NOMO-1 treated with dmso at 0.1 percent for 144 hours (cell line): Measurements from ENCODE around the gene RNF166.
A peak's percentile ranks its signal among the peaks of the same experiment; 100 is the strongest.

Experiments used
- DNase-seq: peaks from one replicate; lab custom pipeline; 2025; ENCODE audit not compliant: unreplicated experiment; lab: John Stamatoyannopoulos, UW

Gene RNF166

GRCh38 chr16:88695218-88695617 lies 11.0 kb downstream of the RNF166 start:
- DNase-seq = no peak

GRCh38 chr16:88694221-88695087 lies 11.8 kb downstream of the RNF166 start:
- DNase-seq = no peak

DNA sequence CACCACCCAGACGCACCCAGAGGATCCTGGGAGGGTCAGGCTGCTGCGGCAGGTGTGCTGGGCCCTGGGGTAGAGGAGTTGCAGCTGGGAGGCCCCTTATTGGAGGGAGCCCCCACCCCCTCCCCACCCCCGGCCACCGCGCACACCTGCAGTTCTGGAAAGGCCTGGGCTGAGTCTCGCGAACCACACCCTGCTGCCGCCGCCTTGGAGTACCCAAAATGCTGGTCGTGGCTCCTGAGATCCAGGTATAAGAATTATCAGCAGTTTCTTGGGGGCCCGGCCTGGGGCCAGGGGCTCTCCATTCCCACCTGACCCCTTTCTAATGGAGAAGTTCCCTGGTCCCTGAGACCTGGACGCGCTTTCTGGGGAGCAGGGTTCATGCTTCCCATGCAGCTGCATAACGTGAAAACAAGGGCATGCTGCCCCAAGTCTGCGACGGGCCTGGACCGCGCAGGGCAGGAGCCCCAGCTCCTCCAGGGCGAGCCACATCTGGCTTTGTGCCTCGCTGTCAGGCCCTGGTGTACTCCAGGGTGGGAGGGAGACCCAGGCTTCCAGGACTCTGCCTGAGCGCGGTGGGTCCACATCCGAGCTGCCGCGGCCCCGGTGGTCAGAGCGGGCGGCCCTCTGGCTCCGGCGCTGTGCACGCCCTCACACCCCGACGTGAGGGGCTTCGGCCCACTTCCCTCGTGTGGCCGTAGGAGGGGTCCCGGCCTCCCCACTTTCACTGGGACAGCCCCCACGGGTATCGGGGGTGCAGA lies 12.6 kb downstream of the RNF166 start:
- no peak for DNase-seq

DNA sequence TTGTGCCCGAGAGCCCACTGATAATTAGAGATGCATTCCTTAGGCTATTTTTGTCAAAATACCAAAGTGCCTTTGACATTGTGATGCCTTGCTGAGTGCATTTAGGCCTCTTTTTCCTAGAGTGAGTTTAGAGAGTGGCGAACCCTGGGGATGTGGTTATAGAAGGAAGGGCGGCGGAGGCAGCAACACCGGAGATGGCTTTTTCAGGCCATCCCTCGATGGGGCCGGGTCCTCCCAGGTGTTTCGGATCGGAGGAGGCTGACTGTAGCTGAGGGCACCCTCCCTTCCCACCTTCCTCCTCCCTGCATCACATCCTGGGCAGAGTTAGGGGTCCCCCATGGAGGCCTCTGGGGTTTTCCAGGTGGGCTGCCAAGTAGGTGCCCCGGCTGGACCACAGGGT lies 13.3 kb downstream of the RNF166 start:
- DNase-seq = no peak

GRCh38 chr16:88691924-88692560 lies 14.2 kb downstream of the RNF166 start:
- peak; percentile 78 for DNase-seq

- DNase-seq = no peak
Observed at GRCh38 chr16:88691129-88691813, 14.9 kb downstream of the RNF166 start.

GRCh38 chr16:88690341-88691128 lies 15.7 kb downstream of the RNF166 start:
- DNase-seq = no peak

DNA sequence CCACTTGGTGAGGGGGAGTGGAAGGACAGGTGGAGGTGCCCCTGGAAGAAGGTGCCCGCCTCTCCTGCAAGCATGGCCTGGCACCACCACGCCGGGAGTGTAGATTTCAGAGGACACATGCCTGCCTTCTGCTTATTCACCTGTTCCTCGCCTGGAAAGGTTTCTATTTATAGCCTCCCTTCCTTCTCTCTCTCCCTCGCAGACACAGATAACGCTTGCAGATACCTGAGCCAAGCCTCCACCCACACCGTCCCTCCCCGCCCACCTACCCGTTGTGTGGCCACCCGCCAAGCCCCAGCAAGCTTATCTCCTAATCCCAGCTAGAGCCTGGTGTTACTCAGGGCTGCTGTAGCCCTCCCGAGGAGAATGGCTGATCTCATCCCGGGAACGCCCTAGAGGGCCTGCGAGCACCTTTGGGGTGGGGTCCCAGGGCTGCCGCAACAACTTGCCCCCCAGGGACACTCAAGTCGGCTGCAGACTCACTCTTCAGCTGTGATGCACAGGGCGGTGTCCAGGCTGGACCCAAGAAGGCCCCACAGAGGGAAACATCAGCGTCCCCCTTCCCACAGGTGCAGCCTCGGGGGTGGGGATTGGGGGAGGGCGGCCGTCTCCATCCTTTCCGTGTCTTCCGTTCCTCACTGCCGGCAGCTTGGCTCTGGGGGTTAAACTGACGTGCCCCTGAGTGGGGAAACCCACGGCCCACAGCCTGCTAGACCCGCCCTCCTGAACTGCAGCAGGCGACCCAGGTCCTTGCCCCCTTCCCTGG lies 18.0 kb downstream of the RNF166 start:
- DNase-seq = no peak

- no peak for DNase-seq
Observed at GRCh38 chr16:88687676-88688012, 18.6 kb downstream of the RNF166 start.

- DNase-seq = no peak
Observed at GRCh38 chr16:88687254-88687576, 19.0 kb downstream of the RNF166 start.

GRCh38 chr16:88686439-88687253 lies 19.6 kb downstream of the RNF166 start, which contains the start of gene SNAI3:
TSS of gene SNAI3 (minus strand) at chr16:88686507. CDS start at chr16:88686406, 101 bp downstream.
- DNase-seq = peak; percentile 66

DNA sequence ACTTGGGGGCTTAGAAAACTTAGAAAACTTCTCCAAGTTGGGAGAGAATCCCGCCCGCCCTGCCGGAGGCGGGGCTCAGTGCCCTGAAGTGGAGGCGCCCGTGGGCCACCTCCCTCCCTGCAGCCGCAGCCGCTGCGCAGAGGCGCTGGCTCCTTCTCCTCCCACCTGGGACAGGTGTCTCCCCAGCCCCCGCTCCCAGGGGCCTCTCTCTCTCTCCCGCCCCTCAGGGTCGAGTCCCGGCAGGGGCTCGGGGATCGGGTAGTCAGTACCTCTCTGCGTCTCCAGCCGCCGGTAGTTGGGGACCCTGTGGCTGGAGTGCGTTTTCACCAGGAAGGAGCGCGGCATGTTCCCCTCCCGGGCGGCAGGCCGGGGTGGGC lies 20.2 kb downstream of the RNF166 start:
- no peak for DNase-seq

DNA sequence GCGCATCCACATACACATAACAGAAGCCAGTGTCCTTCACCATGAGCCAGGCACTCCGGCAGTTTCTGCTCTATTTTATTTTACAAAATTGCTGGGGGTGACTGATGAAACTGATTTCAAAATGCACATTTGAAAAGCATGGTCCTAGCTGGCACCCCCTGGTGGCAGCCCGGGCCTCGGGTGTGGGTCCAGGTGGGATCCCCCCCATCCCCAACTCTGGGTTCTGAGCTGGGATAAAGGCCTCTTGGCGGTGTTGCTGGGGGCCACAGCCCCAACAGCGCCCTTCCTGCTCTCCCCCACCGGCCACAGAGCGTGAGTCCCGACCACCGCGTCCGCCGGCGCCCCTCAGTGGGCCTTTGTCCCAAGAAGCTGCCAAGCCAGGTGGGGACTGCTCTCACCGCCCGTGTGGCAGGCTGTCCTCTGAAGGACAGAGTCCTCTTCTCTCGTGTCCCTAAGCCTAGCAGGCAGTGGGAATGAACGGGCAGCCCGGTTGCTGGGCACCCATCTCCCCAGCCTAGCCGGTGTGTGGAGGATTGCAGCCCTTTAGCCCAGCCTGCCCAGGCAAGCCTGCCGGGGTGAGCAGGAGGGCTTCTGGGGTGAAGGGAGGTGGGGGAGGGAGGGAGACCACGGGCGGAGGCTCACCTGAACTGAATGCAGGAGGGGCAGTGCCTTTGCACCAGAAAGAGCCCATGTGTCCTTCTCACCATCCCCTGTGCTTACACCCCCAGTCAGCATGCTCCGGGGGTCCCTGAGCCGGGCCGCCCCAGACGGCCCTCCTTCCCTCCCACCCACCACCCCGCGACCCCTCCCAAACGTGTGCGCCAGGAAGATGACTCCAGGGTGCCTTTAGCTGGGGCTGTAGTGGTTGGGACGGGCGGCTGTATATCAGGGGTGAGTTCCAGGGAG lies 20.8 kb downstream of the RNF166 start:
- peak; percentile 60 for DNase-seq

DNA sequence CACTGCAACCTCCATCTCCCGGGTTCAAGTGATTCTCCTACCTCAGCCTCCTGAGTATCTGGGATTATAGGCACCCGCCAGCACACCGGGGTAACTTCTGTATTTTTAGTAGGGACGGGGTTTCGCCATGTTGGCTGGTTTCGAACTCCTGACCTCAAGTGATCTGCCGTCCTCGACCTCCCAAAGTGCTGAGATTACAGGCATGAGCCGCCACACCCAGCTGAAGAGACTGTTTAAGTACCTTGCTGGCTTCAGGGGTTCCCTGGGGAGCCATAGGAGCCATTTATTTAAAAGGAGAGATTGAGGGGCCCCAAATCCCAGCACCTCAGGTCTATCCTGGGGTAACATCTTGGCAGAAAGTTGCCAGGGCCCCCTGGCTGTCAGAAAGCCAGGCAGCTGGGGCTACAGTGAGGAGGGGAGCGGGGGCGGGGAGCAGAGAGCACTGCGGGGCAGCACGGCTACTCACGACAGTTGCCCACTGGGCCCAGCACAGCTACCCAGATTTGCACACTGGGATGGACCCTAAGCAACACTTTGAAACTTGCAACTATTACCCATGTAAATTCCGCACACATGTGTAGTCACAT lies 21.5 kb downstream of the RNF166 start:
- DNase-seq = no peak

- DNase-seq = peak; percentile 86
Observed at GRCh38 chr16:88681709-88682451, 24.3 kb downstream of the RNF166 start.

GRCh38 chr16:88681084-88681680 lies 25.0 kb downstream of the RNF166 start:
- DNase-seq = peak; percentile 2
